Smooth muscle cell (in vitro differentiated cells): ENCODE measurements around the gene WNK4. TPM values are rescaled to one million over a fixed set of nuclear protein-coding genes. Genes with fewer than 3 reads are reported as not detected.
"Not testable (repeated sequence)": the region's sequence is repeated elsewhere in the genome, so short reads cannot be mapped to it uniquely, and the experiment has no call there.

Experiments used
- DNase-seq: peaks from one replicate; lab custom pipeline; 2025; ENCODE audit not compliant: unreplicated experiment; lab: John Stamatoyannopoulos, UW
- H2AFZ ChIP-seq: fragments of 200-600 bp; sonication (generic); 2 replicates; pipeline ENCODE4 v1.6.0; 2016; ENCODE audit warnings: antibody characterized with exemption, low read depth, mild to moderate bottlenecking
- H3F3A ChIP-seq: fragments of 200-600 bp; sonication (generic); 2 replicates; pipeline ENCODE4 v1.6.0; 2017; ENCODE audit warnings: antibody characterized with exemption, low read depth
- H3K27ac ChIP-seq: fragments of 200-600 bp; sonication (generic); 2 replicates; pipeline ENCODE4 v1.5.1; 2016; ENCODE audit warnings: low read depth, mild to moderate bottlenecking
- H3K27me3 ChIP-seq: fragments of 200-600 bp; sonication (generic); 2 replicates; pipeline ENCODE4 v1.6.1; 2016; ENCODE audit warnings: low read depth, mild to moderate bottlenecking
- H3K36me3 ChIP-seq: fragments of 200-600 bp; sonication (generic); 2 replicates; pipeline ENCODE4 v1.5.1; 2016; ENCODE audit warnings: low read depth
- H3K4me1 ChIP-seq: fragments of 200-600 bp; sonication (generic); 2 replicates; pipeline ENCODE4 v1.5.1; 2016; ENCODE audit warnings: low read depth
- H3K4me2 ChIP-seq: fragments of 200-600 bp; sonication (generic); 2 replicates; pipeline ENCODE4 v1.6.0; 2016; ENCODE audit warnings: mild to moderate bottlenecking
- H3K4me3 ChIP-seq: fragments of 200-600 bp; sonication (generic); 2 replicates; pipeline ENCODE4 v1.5.1; 2016; ENCODE audit warnings: mild to moderate bottlenecking
- H3K79me2 ChIP-seq: fragments of 200-600 bp; sonication (generic); 2 replicates; pipeline ENCODE4 v1.6.0; 2016; ENCODE audit warnings: low read depth, mild to moderate bottlenecking
- H3K9ac ChIP-seq: fragments of 200-600 bp; sonication (generic); 2 replicates; pipeline ENCODE4 v1.6.0; 2016; ENCODE audit warnings: low read depth
- H3K9me3 ChIP-seq: fragments of 200-600 bp; sonication (generic); replicated peaks from 2 replicates; pipeline ENCODE4 v1.5.1; 2016; ENCODE audit warnings: low read depth
- H4K20me1 ChIP-seq: fragments of 200-600 bp; sonication (generic); 2 replicates; pipeline ENCODE4 v1.6.0; 2016; ENCODE audit warnings: low read depth
- WGBS: methylation state at CpG from one replicate; pipeline ENCODE4 v1.1.7; 2016; ENCODE audit warnings: low lambda C conversion rate; 5-methylcytosine and 5-hydroxymethylcytosine counted together
- polyA plus RNA-seq: library from polyadenylated mRNA; unstranded; fragments of >200 nt; fragmentation: Nextera tagmentation; extraction: Ambion mirVana; gene quantifications from 2 replicates; pipeline ENCODE4 v1.2.1, GENCODE V29; 2016
- total RNA-seq: library from RNA; depleted of rRNA; stranded (reverse); fragments of >200 nt; gene quantifications from 2 replicates; pipeline ENCODE4 v1.2.3, GENCODE V29; 2014
- TF ChIP-seq, protein P1 (sequence below): fragments of 200-600 bp; sonication (generic); IDR thresholded peaks from 2 replicates; pipeline ENCODE4 v1.5.1; 2017; ENCODE audit warnings: borderline replicate concordance, mild to moderate bottlenecking, antibody characterized with exemption; ENCODE audit not compliant: insufficient read depth, poor library complexity, severe bottlenecking

The WNK4 gene
- total RNA-seq (0.22 and 0.49 TPM in 2 replicates), polyA plus RNA-seq (0.39 TPM in 1 of 2 replicates, not detected in the other)

DNA sequence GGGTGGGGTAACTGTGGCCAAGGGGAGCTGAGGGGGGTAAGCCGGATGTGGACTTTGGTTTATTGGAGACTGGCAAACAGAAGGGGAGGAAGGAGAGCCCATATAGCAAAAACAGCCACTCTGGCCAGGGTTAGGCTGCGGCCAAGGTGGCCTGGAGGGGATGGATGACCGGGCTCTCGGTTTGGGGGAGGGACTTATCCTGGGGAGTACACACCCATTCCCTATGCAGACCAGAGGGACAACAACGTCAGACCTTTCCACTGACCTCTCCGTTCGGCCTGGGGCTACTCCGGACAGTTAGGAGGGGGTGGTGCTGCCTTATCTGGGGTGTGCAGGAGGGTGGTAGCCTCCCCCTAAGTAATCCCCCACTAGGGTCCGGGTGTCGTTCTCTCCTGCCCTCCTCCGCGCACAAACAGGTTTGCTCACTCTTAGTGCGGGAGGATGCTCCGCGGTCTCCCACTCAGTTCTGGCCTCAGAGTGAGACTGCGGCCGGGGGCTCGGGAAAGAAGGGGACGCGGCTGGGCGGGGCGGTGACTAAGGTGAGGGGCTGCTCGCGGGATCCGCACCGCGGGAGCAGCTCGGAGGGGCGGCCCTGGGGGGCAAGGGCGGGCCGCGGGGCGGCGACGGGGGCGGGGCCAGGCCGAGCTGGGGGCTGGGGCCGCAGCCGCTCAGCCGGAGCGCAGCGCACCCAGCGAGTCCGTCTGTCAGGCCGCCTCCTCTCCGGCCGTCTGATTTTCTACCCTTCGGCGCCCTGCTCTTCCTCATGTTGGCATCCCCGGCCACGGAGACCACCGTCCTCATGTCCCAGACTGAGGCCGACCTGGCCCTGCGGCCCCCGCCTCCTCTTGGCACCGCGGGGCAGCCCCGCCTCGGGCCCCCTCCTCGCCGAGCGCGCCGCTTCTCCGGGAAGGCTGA is at the start of gene WNK4:
Gene WNK4 (plus strand): TSS at position 675 of the 915 bp plus-strand sequence. CDS start 89 bp downstream, at position 764.
- Histone ChIP-seq H3F3A (peaks cover 4% of the 10 kb centered on the region), H3K4me2 (peak within 1 kb of the TSS; percentile 94), H3K27ac (no peak within 1 kb of the TSS), H3K4me1 (no peaks in the 10 kb centered on the region), H3K9ac (no peak within 1 kb of the TSS), H4K20me1 (no peaks in the 10 kb centered on the region), H3K4me3 (peak within 1 kb of the TSS; percentile 60), H3K36me3 (no peaks in the 10 kb centered on the region), H2AFZ (peak within 1 kb of the TSS; percentile 37), H3K9me3 (no peaks in the 10 kb centered on the region), H3K79me2 (no peaks in the 10 kb centered on the region), H3K27me3 (peaks cover 28% of the 10 kb centered on the region)
- DNase-seq: no peak
- TF ChIP-seq, protein P1, sequence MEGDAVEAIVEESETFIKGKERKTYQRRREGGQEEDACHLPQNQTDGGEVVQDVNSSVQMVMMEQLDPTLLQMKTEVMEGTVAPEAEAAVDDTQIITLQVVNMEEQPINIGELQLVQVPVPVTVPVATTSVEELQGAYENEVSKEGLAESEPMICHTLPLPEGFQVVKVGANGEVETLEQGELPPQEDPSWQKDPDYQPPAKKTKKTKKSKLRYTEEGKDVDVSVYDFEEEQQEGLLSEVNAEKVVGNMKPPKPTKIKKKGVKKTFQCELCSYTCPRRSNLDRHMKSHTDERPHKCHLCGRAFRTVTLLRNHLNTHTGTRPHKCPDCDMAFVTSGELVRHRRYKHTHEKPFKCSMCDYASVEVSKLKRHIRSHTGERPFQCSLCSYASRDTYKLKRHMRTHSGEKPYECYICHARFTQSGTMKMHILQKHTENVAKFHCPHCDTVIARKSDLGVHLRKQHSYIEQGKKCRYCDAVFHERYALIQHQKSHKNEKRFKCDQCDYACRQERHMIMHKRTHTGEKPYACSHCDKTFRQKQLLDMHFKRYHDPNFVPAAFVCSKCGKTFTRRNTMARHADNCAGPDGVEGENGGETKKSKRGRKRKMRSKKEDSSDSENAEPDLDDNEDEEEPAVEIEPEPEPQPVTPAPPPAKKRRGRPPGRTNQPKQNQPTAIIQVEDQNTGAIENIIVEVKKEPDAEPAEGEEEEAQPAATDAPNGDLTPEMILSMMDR: no peak
- 6% methylated on average over 23 of the region's 65 CpGs for WGBS

DNA sequence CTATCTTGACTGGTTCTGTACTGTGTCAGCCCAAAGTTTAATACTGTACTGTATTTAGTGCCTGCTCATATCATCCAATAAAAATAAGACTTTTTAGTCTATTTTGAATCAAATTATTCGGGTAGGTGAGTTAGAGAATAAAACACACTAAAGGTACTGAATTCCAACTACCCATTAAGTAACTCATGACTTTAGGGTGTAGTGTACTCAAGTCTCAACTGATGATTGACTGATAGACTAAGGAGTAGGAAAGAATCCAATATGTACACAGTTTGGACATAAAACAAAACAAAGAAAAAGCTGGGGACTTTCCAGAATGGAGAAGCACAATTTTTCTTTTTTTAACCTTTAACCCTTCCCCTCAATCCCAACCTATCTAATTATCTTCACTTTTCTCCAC is 39.7 kb upstream of the WNK4 start:
- WGBS: 91% methylated on average over 1 of the region's 1 CpG
- Histone ChIP-seq H3K27ac (no peak overlapping the region), H3K4me2 (no peak overlapping the region), H3K79me2 (peaks cover 14% of the 10 kb centered on the region), H3K36me3 (no peaks in the 10 kb centered on the region), H3K4me1 (peaks cover 8% of the 10 kb centered on the region), H3F3A (no peaks in the 10 kb centered on the region), H4K20me1 (no peaks in the 10 kb centered on the region), H3K27me3 (no peaks in the 10 kb centered on the region), H3K4me3 (no peak overlapping the region), H3K9me3 (no peaks in the 10 kb centered on the region), H2AFZ (no peak overlapping the region), H3K9ac (no peak overlapping the region)
- no peak for DNase-seq
- TF ChIP-seq, protein P1: no peak

DNA sequence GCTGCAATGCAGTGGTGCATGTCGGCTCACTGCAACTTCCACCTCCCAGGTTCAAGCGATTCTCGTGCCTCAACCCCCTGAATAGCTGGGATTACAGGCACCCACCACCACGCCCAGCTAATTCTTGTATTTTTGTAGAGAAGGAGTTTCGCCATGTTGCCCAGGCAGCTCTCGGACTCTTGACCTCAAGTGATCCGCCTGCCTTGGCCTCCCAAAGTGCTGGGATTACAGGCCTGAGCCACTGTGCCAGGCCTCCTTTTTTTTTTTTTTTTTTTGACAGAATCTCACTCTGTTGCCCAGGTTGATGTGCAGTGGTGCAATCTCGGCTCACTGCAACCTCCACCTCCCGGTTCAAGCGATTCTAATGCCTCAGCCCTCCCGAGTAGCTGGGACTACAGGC is 37.5 kb upstream of the WNK4 start:
- DNase-seq, H3K4me3 ChIP-seq, H3F3A ChIP-seq, H3K27ac ChIP-seq, H3K27me3 ChIP-seq, H3K9ac ChIP-seq, H3K4me1 ChIP-seq, H4K20me1 ChIP-seq, H3K4me2 ChIP-seq, H3K36me3 ChIP-seq, H2AFZ ChIP-seq, H3K9me3 ChIP-seq: not testable (repeated sequence)
- 94% methylated on average over 11 of the region's 11 CpGs for WGBS
- H3K79me2 ChIP-seq: peaks cover 14% of the 10 kb centered on the region

DNA sequence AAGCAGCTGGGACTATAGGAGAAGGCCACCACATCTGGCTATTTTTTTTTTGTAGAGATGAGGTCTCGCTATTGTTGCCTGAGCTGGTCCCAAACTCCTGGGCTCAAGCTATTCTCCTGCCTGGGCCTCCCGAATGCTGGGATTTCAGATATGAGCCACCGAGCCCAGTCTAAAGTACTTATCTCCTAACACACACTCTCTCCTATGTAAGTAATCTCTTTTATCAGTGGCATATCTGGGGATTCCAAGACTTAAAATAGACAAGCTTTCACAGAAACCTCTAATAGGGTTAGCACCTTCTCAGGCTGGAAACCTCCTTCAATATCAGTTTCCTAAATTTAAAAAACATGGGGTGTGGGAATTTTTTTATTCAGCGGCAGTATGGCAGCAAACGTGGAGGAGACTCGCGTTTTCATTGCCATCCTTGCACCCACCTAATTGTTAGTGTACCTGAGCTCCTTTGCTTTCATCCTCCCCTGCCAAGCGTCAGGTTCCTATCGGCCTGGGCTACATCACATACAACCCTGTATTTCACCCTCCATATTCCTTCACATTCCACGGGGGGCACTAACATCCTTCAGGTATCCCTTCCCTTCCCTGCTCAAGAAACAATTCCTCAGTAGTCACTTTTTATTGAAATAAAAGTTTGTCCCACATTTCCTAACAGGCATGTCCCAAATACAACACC is 36.7 kb upstream of the WNK4 start:
- Histone ChIP-seq H3K9ac (peak overlapping the region; percentile 93), H2AFZ (peak overlapping the region; percentile 71), H3K4me3 (peak overlapping the region; percentile 70), H3K36me3 (no peaks in the 10 kb centered on the region), H3K27ac (peak overlapping the region; percentile 78), H3K4me2 (peak overlapping the region; percentile 85), H4K20me1 (no peaks in the 10 kb centered on the region), H3F3A (no peaks in the 10 kb centered on the region), H3K27me3 (no peaks in the 10 kb centered on the region), H3K79me2 (peaks cover 14% of the 10 kb centered on the region), H3K4me1 (peaks cover 8% of the 10 kb centered on the region), H3K9me3 (no peaks in the 10 kb centered on the region)
- TF ChIP-seq, protein P1: no peak
- WGBS: 62% methylated on average over 10 of the region's 10 CpGs
- DNase-seq: no peak
